ENCODE measurements around the gene PPP1R37. TPM values are rescaled to one million over a fixed set of nuclear protein-coding genes. Genes with fewer than 3 reads are reported as not detected.
A peak's percentile ranks its signal among the peaks of the same experiment; 100 is the strongest.

The PPP1R37 gene
- total and polyA plus RNA-seq, 2 experiments from 2014 or later = 11.8 to 51.8 TPM

GRCh38 chr19:45146741-45147205 is 53.8 kb downstream of the PPP1R37 start:
- Histone ChIP-seq H3K4me1 (ENCODE audit: low read depth) (peaks cover 15% of the 10 kb centered on the region), H3K27me3 (peaks cover 4% of the 10 kb centered on the region), H3K9me3 (ENCODE audit: low read depth) (no peaks in the 10 kb centered on the region), H3K36me3 (peaks cover 7% of the 10 kb centered on the region), H3K27ac (peak overlapping the region; percentile 34), H3K4me3 (no peak overlapping the region)
- DNase-seq (ENCODE audit: low read depth in 1 of 2, low spot score in 1 of 2) = no peak
- TF ChIP-seq CTCF (IDR thresholded peaks at IDR 0.05; ENCODE audit: low read depth, low read length) = no peak

- Histone ChIP-seq H3K4me1 (ENCODE audit: low read depth) (peaks cover 15% of the 10 kb centered on the region), H3K9me3 (ENCODE audit: low read depth) (no peaks in the 10 kb centered on the region), H3K4me3 (no peak overlapping the region), H3K27me3 (peaks cover 17% of the 10 kb centered on the region), H3K27ac (no peak overlapping the region), H3K36me3 (no peaks in the 10 kb centered on the region)
- no peak for TF ChIP-seq CTCF (IDR thresholded peaks at IDR 0.05; ENCODE audit: low read depth, low read length)
- DNase-seq (ENCODE audit: low read depth in 1 of 2, low spot score in 1 of 2) = no peak
These were observed 55.1 kb downstream of the PPP1R37 start for GRCh38 chr19:45147835-45148676.

- H3K36me3 ChIP-seq = no peaks in the 10 kb centered on the region
- no peak for TF ChIP-seq CTCF (IDR thresholded peaks at IDR 0.05; ENCODE audit: low read depth, low read length)
- H3K4me3 ChIP-seq = no peak overlapping the region
- H3K9me3 ChIP-seq (ENCODE audit: low read depth) = no peaks in the 10 kb centered on the region
- H3K4me1 ChIP-seq (ENCODE audit: low read depth) = peaks cover 15% of the 10 kb centered on the region
- peaks cover 28% of the 10 kb centered on the region for H3K27me3 ChIP-seq
- DNase-seq (ENCODE audit: low read depth in 1 of 2, low spot score in 1 of 2) = no peak
- peak overlapping the region; percentile 76 for H3K27ac ChIP-seq
These were observed 56.1 kb downstream of the PPP1R37 start for GRCh38 chr19:45149129-45149528.

GRCh38 chr19:45150180-45150579 is 57.2 kb downstream of the PPP1R37 start:
- Histone ChIP-seq H3K36me3 (no peaks in the 10 kb centered on the region), H3K27ac (peak overlapping the region; percentile 76), H3K4me1 (ENCODE audit: low read depth) (peaks cover 15% of the 10 kb centered on the region), H3K4me3 (no peak overlapping the region), H3K27me3 (peaks cover 32% of the 10 kb centered on the region), H3K9me3 (ENCODE audit: low read depth) (no peaks in the 10 kb centered on the region)
- TF ChIP-seq CTCF (IDR thresholded peaks at IDR 0.05; ENCODE audit: low read depth, low read length) = no peak
- no peak for DNase-seq (ENCODE audit: low read depth in 1 of 2, low spot score in 1 of 2)

GRCh38 chr19:45150751-45151281 is 57.8 kb downstream of the PPP1R37 start:
- TF ChIP-seq CTCF (IDR thresholded peaks at IDR 0.05; ENCODE audit: low read depth, low read length) = no peak
- DNase-seq (ENCODE audit: low read depth in 1 of 2, low spot score in 1 of 2) = no peak
- peaks cover 15% of the 10 kb centered on the region for H3K4me1 ChIP-seq (ENCODE audit: low read depth)
- H3K27me3 ChIP-seq = peaks cover 32% of the 10 kb centered on the region
- H3K4me3 ChIP-seq = no peak overlapping the region
- H3K27ac ChIP-seq = no peak overlapping the region
- no peaks in the 10 kb centered on the region for H3K36me3 ChIP-seq
- no peaks in the 10 kb centered on the region for H3K9me3 ChIP-seq (ENCODE audit: low read depth)

Measured in cardiac muscle cell (in vitro differentiated cells and primary cell).